Stimulated activated CD4-positive, alpha-beta T cell treated with anti-CD3 and anti-CD28 coated beads, Interleukin-4, amount 100 ng/mL, for 48 hours (primary cell): ENCODE measurements around the gene S100A2.
"Not testable (repeated sequence)": the region's sequence is repeated elsewhere in the genome, so short reads cannot be mapped to it uniquely, and the experiment has no call there.

Source experiments
- DNase-seq, 2 donors: peaks; one replicate each; pipeline ENCODE4 v3.0.0-alpha.2; 2020; ENCODE audit warnings: low read depth in 2 of 2

Gene S100A2

GRCh38 chr1:153532769-153533599, 32.7 kb downstream of the S100A2 start:
- DNase-seq = peak; percentile 75 to 80

- DNase-seq = no peak
Observed at GRCh38 chr1:153532181-153532580, 33.5 kb downstream of the S100A2 start.

- no peak for DNase-seq
Observed at GRCh38 chr1:153531638-153532037, 34.0 kb downstream of the S100A2 start.

GRCh38 chr1:153527683-153528040, 38.0 kb downstream of the S100A2 start:
- DNase-seq = no peak

DNA sequence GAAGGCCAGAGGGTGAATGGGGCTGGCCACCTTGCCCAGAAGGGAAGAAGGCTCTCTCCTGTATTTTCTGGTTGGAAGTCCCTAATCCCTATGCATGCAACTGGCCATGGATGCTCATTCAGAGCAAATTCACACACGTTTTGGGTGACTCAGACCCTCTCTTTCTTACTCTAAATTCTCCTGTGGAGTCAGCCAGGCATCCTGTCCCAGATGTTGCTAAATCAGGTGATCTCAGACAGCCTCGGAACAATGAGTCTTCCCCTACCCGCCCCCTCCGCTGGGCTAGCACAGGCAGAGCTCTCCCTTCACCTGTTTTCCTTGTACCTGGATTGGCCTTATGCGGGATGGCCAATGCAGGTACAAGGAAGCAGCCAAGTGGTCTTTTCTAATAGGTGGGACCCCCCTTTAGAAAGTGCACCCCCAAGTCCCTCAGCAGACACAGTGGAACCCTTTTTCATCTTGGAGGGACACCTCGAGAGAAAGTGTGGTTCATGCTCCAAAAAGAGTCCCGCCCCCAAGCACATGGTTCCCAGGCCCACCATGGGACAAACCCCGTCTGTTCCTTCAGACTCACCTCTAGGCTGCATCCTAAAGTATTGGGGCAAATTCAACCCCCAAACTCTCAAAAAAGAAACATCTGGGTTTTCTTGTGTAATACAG, 38.5 kb downstream of the S100A2 start:
- DNase-seq = no peak

GRCh38 chr1:153526132-153526543, 39.5 kb downstream of the S100A2 start:
- DNase-seq = no peak

- DNase-seq = no peak
Observed at GRCh38 chr1:153525088-153525728, 40.4 kb downstream of the S100A2 start.

DNA sequence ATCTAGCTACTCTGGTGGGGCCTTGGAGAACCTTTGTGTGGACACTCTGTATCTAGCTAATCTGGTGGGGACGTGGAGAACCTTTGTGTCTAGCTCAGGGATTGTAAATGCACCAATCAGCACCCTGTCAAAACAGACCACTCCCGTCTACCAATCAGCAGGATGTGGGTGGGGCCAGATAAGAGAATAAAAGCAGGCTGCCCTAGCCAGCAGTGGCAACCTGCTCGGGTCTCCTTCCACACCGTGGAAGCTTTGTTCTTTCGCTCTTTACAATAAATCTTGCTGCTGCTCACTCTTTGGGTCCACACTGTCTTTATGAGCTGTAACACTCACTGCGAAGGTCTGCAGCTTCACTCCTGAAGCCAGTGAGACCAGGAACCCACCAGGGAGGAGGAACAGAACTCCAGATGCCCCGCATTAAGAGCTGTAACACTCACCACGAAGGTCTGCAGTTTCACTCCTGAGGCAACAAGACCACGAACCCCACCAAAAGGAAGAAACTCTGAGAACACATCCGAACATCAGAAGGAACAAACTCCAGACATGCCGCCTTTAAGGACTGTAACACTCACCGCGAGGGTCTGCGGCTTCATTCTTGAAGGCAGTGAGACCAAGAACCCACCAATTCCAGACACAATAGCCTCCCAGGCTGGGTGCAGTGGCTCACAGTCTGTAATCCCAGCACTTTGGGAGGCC, 43.1 kb downstream of the S100A2 start:
- DNase-seq = not testable (repeated sequence)

DNA sequence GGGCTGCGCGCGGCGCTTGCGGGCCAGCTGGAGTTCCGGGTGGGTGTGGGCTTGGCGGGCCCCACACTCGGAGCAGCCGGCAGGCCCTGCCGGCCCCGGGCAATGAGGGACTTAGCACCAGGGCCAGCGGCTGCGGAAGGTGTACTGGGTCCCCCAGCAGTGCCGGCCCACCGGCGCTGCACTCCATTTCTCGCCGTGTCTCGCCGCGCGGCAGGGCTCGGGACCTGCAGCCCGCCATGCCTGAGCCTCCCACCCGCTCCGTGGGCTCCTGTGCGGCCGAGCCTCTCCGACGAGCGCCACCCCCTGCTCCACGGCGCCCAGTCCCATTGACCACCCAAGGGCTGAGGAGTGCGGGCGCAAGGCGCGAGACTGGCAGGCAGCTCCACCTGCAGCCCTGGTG, 43.8 kb downstream of the S100A2 start:
- not testable (repeated sequence) for DNase-seq

DNA sequence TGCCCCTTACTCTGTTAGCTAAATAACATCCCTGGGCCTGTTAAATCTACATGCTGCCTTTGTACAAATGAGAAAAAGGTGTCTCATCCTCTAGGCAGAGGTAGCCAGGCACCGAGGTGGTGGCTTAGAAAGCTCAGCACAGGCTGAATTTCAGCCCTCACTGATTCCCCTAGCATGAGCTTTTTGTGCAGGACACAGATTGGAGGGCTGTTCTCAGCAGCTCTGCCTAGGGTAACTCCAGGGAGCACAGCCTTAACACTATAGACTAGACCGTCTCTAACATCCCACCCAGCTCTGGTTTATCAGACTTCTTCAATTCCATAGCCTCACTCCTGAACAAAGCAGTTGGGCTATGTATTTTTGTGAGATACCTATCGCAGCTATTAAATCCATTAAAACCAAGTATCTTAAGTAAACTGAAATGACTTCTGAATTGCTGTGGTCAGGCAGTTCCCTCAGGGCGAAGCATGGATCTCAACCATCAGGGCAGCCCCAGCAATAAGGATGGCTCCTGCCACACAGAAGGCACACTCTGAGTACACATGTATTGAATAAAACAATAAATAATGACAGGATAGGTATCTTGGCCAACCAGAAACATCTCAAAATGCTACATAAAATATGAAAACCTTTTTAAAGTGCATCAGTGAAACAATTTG, 44.7 kb downstream of the S100A2 start:
- no peak for DNase-seq

DNA sequence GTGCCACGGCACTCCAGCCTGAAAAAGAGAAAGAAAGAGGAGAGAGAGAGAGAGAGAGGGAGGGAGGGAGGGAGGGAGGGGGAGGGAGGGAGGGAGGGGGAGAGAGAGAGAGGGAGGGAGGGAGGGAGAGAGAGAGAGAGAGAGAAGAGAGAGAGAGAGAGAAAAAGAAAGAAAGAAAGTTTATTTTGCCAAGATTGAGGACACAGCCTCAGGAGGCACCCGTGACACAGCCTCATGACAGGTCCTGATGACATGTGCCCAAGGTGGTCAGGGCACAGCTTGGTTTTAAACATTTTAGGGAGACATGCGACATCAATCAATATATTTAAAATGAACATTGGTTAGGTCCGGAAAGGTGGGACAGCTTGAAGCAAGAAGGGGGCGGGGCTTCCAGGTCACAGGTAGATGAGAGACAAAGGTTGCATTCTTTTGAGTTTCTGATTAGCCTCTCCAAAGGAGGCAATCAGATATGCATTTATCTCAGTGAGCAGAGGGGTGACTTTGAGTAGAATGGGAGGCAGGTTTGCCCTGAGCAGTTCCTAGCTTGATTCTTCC, 45.4 kb downstream of the S100A2 start:
- DNase-seq = not testable (repeated sequence)

- no peak for DNase-seq
Observed at GRCh38 chr1:153519242-153519641, 46.4 kb downstream of the S100A2 start.

GRCh38 chr1:153515504-153516394, 49.9 kb downstream of the S100A2 start:
- no peak for DNase-seq

- DNase-seq = no peak
Observed at GRCh38 chr1:153513666-153514065, 52.0 kb downstream of the S100A2 start.

DNA sequence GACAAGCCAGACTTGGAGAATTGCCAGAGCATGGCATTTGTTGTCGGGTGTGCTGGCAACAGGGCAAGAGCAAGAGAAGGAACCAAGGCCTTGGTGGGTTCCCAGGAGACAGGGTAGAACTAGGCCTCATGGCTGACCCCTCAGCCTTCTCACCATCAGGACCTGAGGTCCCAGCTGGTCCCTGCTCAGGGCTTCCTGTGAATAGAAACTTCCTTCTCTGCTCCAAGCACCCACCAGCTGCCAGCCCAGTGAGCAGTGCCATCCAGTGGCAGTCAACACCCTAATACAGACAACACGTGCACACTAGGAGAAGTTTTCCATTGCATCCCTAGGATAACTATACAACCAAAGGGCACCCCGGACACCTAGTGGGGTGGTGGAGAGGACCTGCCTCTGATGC, 52.6 kb downstream of the S100A2 start:
- DNase-seq = no peak
